Hippocampal formation (tissue), 2 donors: ENCODE measurements around the gene APOL1.
"Not testable (repeated sequence)": the region's sequence is repeated elsewhere in the genome, so short reads cannot be mapped to it uniquely, and the experiment has no call there.

ENCODE experiments used
- DNase-seq, 2 donors: peaks; one replicate each; lab custom pipeline; 2025; lab: John Stamatoyannopoulos, UW

The APOL1 gene

GRCh38 chr22:36244522-36245391 is 8.2 kb upstream of the APOL1 start:
- DNase-seq, result no peak

- DNase-seq, result no peak
These were observed 7.1 kb upstream of the APOL1 start for GRCh38 chr22:36245805-36246356.

- no peak for DNase-seq
These were observed 6.2 kb upstream of the APOL1 start for GRCh38 chr22:36246718-36247117.

GRCh38 chr22:36247955-36248354 is 5.0 kb upstream of the APOL1 start:
- DNase-seq, result no peak

- no peak for DNase-seq
These were observed 3.8 kb upstream of the APOL1 start for GRCh38 chr22:36249160-36249559.

GRCh38 chr22:36250292-36250960 is 2.5 kb upstream of the APOL1 start:
- not testable (repeated sequence) for DNase-seq

GRCh38 chr22:36251979-36252608 is 839 bp upstream of the APOL1 start:
- not testable (repeated sequence) for DNase-seq

- DNase-seq, result no peak
These were observed 874 bp downstream of the APOL1 start for GRCh38 chr22:36253523-36254490.

- DNase-seq, result not testable (repeated sequence)
These were observed 2.6 kb downstream of the APOL1 start for GRCh38 chr22:36255572-36255971.

GRCh38 chr22:36256478-36256877 is 3.5 kb downstream of the APOL1 start:
- DNase-seq, result no peak

- no peak for DNase-seq
These were observed 4.4 kb downstream of the APOL1 start for GRCh38 chr22:36257308-36257707.

GRCh38 chr22:36257948-36258670 is 5.2 kb downstream of the APOL1 start:
- no peak for DNase-seq

GRCh38 chr22:36258701-36259614 is 6.0 kb downstream of the APOL1 start:
- DNase-seq, result no peak

GRCh38 chr22:36259615-36260300 is 6.8 kb downstream of the APOL1 start:
- DNase-seq, result no peak

GRCh38 chr22:36261675-36262074 is 8.7 kb downstream of the APOL1 start:
- DNase-seq, result not testable (repeated sequence)

- DNase-seq, result not testable (repeated sequence)
These were observed 9.4 kb downstream of the APOL1 start for GRCh38 chr22:36262307-36262706.

GRCh38 chr22:36263216-36263673 is 10.3 kb downstream of the APOL1 start:
- not testable (repeated sequence) for DNase-seq

- DNase-seq, result not testable (repeated sequence)
These were observed 11.1 kb downstream of the APOL1 start for GRCh38 chr22:36263886-36264664.
